HG02623 (cell line): ENCODE data around the gene MEIS1.

Source experiments
- ATAC-seq: cut with Tn5 transposase; IDR thresholded peaks from one replicate; pipeline ENCODE4 v1.9.1; 2021; ENCODE audit warnings: moderate library complexity; ENCODE audit not compliant: unreplicated experiment

MEIS1 gene

DNA sequence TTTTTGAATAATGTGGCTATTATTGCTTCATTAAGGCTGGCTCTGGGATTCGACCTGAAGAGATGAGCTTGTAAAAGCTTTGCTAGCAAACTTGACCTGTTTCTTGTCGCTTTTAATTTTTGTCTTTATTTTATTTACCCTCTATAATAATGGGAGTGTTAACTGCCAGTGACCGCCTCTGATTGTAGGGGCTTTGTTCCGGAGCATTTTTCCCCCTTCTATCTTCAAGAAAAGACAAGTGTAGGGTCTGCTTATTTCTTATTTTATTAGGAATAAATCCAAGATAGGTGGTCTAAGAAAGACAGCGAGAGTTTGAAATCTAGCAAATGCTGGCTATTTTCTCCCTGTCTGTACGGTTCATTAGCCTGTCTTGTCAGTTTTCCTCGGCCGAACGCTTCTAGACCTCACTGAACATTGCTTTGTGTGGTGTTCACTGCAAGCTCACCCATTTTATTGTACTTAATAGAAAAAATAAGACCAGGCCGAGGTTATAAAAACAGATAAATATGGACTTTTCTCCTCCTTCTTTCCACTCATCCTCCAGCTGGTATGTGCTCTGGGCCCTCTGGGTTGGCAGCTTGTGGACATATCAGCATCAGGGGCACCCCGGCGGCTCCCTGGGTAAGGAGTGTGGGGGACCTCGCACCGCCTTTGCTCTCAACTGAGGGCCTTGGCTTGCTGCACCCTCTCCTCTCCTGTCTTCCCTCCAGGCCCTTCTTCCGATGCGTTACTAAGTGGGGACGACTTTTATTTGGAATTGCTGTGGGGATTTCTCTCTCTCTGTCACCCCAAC lies 8.5 kb downstream of the MEIS1 start:
- no peak for ATAC-seq

DNA sequence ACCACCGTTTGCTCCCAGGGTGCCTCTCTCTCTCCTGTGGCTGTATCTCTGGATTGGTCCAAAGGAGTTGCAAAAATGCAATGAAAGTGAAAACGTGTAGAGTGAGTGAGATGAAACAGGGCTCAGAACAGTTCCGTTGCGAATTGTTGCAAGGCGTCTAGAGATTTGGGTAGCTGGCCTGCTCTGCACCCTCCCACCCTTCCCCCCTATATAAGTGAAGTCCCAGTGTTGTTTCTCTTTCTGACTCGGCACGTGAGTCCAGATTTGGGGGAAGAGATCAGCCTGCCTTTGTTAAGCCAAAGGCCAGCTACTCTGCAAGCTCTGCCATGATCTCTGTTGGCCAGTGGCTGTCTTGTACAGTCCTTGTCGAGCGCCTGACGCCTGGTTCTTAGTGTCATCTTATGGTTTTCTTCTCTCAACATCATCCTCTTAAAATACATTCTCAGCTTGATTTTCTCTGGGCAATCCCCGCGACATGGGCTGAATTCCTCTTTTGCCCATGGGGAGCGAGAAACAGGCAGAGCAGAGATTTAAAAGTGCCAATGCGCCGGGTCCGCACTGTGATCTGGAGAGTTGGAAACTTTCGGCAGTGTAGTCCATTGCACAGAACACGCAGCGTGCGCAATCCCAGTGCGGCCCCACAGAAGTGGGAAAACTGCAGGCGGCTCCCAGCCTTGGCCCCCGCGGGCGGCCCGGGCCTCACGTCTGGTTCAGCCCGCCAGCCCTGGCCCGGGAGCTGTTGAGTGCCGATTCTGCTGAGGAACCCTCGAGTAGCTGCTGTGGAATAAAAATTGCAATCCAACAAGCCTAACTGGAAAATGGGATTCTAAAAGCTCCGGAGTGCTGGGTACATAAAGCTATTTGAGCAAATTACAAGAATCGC lies 9.3 kb downstream of the MEIS1 start:
- ATAC-seq: no peak

DNA sequence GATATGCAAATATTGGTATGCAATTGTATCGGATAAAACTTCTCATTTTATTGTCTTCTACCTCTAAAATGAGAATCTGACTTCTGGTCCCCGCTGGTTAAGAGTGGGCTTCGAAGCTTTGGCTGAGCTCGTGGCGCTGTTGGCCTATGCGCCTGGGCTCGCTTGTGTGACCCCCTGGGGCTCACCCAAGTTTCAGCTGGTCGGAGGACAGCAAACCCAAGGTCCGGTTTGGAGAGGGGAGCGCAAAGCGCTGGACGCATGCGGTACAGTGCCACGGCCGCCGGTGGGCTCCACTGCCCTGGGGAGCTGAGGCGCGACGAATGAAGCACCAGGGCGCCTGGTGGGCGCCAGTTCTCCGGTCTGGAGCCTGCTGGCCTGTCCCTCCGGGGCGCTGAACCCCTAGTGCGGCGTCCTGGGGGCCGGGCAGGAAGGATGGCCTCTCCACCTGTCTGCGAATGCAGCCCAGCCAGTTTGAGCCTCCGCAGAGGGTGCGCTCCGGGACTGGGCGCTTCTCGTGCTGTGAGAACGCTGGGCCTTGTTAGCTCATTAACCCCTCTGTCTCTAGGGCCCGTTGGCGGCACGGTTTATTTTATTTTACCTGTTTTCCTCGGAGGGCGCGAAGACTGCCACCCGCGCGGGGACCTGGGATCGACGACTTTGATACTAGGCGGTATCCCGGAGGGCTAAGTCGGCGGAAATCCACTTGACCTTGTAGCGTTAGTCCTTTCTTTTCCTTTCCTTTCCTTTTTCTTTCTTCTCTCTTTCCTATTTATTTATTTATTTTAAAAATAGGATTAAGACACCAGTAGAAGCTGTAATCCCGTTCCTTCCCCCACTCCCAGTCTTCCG lies 10.4 kb downstream of the MEIS1 start:
- no peak for ATAC-seq

DNA sequence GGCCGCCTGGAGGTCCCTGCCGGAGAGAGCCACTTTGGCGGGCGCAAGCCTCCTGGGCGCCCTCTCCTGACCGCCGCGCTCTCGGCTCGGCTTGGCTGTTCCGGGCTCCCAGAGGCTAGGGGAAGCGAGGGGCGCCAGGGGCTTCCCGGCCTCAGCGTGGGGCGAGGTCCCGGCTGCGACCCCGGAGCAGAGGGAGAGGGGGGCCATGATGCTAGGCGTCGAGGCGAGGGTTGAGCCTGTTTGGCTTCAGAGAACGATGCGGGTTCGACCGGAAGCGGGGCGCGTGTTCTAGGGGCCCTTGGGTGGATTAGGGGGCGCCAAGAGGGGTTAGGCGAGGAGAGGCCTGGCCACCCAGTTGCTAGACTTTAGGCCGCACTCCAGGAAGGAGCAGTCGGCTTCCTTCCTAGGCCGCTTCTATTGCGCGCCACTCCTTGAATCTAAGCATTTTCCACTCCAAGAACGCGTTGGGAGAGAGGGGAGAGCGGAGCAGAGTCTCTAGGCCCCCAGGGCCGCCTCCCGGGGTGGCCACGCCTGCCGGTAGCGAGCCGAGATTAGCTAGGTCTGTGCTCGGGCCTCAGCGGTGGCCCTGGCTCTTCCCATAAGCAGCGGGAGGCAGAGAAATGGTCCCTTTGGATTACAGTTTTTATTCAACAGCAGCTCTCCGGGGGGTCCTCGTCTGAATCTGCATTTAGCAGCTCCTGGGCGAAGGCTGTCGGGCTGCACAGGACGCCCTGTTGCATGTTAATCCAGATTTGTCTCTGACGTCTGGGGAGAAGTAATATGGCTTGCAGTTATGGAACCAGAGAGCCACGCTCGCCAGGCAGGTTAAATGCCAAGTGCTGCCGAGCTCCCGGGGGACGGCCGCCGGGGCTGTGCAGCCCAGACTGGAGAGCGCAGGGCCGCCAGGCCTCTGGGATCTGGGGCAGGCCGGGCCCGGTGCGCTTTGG lies 11.3 kb downstream of the MEIS1 start:
- ATAC-seq: no peak

GRCh38 chr2:66446941-66447340 lies 12.0 kb downstream of the MEIS1 start:
- no peak for ATAC-seq

GRCh38 chr2:66447677-66448076 lies 12.8 kb downstream of the MEIS1 start:
- no peak for ATAC-seq

DNA sequence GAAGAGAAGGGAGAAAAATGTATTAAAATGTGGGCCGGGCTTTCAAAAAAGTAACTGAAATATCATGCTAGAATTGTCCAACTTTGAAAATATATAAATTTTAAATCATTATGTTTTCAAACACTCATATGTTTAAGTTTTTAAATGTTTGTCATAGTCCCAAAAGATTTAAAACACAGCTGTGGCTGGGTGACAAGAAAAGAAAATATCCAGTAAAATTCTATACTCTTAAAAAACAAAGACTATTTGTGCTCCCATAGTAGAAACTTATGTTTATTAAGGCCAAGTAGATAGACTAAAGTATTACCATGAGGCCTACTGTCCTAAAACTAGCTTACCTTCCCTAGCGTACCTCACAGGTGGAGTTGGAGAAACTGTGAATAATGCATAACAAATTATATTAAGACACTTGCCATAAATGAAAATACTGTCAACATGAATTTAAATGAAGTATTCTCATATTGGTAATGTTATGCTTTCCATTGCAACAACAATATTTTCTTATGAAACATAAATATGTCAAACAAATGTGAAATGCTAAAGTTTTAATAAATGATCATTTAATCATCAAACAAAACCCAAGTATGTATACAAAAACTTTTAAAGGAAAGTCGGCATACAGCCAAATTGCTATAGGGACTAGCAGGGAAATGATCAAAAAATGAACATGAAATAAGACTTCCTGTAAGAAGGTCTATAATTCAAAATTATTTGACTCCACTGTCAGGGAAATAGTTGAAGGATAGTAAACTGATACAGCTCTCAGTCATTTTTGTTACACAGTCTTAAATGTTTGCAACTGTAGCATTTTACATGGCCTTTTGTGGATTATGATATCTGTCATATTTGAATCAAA lies 13.4 kb downstream of the MEIS1 start:
- no peak for ATAC-seq

- ATAC-seq: no peak
Measured at GRCh38 chr2:66452214-66452613, 17.3 kb downstream of the MEIS1 start.

DNA sequence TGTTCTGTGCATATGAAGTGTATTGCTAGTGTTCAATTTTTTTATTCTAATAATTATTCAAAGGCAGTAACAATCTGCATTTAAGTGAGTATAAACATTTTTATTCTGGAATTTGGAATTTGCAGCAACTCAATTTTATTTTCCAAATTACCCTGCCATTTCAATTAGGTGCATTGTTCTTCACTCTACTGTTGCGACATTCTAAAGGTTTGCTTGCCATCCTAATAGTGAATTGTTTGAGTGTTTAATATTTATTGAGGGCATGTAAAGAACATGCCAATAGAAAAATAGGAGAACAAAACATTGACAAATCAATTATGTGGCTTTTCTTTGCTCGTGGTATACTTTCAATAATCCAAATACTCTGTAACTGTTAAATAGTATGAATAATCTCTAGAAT lies 18.0 kb downstream of the MEIS1 start:
- ATAC-seq: no peak

- no peak for ATAC-seq
Measured at GRCh38 chr2:66455490-66455889, 20.6 kb downstream of the MEIS1 start.

DNA sequence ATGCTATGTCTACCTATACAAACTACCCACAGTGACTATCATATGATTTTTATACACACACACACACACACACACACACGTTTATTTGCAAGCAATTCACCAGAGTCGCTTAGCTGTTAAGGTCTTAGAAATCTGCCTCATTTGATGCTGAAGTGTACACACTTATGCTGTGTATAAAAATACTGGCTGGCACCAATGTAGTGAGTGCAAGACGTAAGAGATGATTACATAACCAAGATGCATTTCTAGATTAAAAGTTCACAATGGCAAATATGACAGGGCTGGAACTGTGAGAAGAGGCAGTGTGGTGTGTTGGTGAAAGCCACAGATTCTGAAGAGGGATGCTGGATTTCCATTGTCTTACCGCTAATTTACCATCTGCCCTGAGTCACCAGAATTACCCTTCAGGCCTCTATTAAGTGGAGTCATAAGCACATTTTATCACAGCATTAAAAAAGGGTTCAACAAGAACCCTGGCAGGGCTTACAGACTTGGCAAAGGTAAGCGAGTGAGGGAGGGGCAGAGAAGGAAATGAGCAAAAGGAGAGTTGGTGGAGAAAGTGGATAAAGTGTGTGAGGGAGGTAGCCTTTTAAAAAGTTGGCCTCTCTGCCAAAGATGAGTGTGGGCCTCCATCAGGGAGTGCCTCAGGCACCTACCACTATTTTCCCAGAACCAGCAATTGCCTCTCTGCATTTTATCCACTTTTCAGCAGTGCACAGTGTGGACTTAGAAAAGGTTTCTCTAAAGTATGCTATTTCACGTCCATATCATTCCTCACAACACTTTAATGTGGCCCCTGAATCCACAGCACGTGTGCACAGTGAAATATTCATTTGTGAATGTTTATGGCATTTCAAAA lies 21.5 kb downstream of the MEIS1 start:
- no peak for ATAC-seq

GRCh38 chr2:66457545-66457944 lies 22.6 kb downstream of the MEIS1 start:
- ATAC-seq: no peak

DNA sequence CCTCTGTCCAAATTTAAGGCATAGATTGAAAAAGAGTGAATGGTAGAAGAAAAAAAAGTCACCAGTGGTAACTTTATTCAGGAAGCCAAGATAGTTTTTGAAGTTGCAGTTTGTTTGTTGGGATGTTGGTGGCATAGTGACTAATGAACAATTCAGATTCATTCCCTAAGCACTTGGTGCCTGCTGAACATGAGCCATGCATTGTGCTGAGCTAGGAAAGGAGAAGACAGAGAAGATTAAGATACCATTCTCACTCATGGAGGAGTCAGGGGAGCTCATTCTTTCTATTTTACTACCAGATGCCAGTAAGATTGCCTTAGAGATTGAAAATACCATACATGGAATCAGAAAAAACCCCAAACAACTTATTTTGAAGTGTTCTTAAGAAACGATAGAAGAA lies 25.1 kb downstream of the MEIS1 start:
- ATAC-seq: no peak

GRCh38 chr2:66461001-66461663 lies 26.2 kb downstream of the MEIS1 start:
- ATAC-seq: no peak

- ATAC-seq: no peak
Measured at GRCh38 chr2:66461664-66462500, 27.0 kb downstream of the MEIS1 start.

DNA sequence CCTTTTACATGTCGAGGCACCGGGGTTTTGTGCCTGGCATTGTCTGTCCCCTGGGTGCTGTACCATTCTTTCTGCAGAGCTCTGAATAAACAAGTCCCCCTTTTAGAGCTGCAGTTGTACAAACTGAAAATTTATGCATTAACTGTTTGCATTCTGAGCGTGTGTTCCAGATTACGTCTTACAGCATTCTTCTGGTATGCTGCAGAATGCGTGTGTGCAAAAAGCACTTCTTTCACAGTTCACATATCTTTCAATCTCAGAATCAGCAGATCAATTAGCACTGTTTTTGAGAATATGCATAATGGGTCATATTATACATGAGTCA lies 27.5 kb downstream of the MEIS1 start:
- no peak for ATAC-seq

DNA sequence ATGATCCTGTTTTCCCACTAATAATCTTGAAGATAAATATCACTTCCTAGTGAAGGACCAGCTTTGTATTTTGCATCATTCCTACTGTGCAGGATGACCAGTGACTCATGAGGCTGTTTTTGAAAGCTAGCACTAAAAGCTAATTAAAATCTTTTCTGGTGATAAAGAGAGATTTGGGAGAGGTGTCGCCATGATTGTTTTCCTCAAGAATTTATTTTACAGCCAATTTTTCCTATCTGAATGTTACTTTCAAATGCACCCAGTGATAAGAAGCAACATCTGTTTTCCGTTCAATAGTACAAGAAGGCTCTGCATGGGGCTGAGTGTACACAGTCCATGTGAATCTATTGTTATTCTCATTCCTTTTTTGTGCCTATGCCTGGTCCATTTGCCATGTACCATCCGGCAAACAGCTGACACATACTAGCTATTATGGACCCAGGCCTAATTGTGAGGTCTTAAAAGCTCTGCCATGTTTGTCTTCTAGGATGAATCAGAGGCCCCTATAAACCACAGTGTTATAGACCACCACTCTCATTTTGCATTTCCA lies 28.4 kb downstream of the MEIS1 start:
- ATAC-seq: no peak
